NCI-H1417 (cell line): Measurements from ENCODE around the gene TMEM87A.
"Not testable (repeated sequence)": the region's sequence is repeated elsewhere in the genome, so short reads cannot be mapped to it uniquely, and the experiment has no call there.

Experiments used
- DNase-seq, 3 experiments: peaks; one replicate each; lab custom pipeline; 2025; lab: John Stamatoyannopoulos, UW

The TMEM87A gene

DNA sequence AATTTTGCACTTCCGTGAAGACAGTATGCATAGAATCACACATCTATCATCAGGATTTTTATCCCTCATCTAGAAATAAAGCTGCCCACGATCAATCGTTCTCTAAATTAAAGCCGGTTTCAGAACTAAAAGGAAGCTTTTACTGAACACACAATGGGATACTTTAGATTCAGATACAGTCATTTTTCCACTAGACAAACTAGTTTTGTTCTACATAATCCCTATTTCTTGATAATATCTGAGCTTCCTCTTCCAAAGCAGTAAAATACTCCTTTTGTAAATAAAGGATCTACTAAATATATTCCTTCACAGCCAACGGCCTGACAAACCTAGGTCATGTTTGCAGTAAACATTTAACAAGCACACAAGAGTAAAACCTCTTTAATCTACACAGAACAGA lies 2.2 kb downstream of the TMEM87A start:
- DNase-seq = no peak

DNA sequence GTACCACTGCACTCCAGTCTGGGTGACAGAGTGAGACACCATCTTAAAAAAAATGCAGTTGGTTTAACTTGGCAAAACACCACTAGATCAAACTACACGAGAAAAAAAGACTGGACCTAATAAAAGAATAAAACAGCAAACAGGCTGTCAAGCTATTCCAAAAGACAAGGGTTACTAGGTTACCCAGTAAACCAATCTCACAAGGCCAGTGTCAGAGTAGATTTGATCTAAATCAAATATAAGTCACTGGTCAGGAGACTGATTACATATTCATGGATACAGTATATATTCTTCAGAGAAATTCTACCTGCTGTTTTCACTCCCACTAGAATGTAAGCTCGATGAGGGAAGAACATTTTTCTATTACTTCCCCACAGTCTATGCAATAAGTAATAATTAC lies 2.7 kb downstream of the TMEM87A start:
- DNase-seq = no peak

DNA sequence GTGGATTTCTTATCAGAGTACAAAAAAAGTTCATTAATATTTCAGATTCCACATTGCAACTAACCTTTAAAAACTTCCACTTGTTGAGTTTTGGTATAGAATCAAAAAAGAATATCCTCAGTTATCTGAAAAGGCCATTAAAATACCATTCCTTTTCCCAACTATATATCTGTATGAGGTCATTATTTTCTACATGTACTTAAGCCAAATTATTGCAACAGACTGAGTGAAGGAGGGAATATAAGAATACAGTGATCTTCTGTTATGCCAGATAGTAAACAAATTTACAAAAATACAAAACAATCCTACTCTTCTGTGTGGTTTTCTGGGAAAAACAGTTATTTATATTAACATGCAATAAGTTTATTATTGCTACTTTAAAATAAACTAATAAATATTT lies 5.9 kb downstream of the TMEM87A start:
- DNase-seq = no peak

DNA sequence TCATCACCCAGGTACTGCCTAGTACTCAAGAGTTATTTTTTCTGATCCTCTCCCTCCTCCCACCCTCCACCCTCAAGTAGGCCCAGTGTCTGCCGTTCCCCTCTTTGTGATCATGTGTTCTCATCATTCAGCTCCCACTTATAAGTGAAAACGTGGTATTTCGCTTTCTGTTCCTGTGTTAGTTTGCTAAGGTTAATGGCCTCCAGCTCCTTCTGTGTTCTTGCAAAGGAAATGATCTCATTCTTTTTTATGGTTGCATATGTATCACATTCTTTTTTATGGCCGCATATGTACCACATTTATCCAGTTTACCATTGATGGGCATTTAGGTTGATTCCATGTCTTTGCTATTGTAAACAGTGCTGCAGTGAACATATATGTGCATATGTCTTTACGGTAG lies 8.4 kb downstream of the TMEM87A start:
- DNase-seq = no peak

DNA sequence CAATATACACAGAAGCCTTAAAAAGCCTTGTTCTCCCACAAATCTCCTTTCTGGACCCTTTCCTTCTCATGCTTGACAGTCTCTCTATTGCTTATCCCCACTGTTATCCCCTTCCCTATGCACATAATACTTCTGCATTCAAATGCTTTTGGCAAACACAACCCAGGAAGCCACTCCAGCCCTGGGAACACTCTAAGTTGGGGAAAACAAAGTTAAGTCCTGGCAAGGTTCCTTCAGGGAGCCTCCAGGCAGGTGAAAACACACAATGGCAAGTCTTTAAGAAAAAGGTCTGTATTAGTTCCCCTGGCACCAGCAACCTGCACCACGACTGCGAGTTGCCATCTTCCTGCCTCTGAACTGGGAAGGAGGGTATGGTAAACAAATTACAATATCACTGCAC lies 19.9 kb downstream of the TMEM87A start:
- DNase-seq = no peak

DNA sequence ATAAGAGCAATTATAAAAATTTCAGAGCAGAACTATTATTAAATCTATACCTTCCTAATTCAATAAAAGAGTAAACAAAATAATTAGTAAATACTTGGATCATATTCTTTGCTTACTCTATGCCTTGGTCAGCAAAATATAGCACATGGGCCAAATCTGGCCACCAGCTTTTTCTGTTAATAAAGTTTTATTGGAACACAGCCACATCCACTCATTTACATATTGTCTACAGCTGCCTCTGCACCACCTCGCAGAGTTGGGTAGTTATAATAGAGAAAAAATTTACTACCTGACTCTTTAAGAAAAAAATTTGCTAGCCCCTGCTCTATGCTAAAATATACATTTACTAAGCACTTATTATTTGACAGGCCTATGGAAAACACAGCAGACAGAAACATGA lies 32.4 kb downstream of the TMEM87A start:
- no peak for DNase-seq

DNA sequence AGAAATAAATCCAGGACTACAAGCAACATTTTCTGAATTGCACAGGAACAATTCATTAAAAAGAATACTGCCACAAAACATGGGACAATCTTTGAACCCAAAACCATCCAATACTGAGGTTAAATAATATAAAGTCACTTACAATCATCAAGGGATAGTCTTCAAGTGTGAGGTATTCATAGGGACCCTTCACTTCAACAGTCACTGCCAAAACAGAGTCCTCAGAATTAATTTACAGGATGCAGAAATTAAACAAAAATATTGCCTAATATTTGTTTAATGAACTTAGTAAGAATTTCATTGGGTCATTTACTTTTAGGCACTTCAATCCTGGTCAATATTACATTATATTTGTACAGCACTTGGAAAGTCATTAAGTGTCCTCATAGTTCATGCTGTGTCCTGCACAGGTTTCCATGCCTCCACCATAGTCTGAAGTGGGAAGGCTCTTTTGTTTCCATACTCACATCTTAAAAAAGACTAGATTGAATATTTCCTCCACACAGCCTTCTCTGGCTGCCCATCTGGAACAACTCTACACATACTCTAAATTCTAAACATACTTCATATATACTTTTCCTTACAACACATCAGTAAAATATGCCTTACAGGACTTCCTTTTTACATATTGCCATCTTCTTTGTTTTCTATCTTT lies 33.6 kb downstream of the TMEM87A start:
- no peak for DNase-seq

DNA sequence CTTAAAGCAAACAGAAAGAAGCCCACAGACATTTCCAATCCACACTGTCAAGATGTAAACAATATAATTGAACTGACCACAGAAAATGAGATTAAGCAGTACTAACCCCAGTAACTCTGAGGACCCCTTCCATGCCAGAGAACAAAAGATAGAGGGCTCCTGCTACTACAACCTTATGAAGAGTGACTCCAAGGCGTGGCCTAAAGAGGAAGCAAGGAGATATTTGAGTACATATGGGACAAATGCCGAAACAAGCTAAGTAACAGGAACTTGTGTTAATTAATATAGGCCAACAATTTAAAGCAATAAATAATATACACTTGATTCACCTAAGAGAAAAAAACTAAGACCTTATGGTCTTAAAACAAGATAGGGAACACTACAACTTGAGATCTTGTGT lies 40.1 kb downstream of the TMEM87A start:
- DNase-seq = no peak

DNA sequence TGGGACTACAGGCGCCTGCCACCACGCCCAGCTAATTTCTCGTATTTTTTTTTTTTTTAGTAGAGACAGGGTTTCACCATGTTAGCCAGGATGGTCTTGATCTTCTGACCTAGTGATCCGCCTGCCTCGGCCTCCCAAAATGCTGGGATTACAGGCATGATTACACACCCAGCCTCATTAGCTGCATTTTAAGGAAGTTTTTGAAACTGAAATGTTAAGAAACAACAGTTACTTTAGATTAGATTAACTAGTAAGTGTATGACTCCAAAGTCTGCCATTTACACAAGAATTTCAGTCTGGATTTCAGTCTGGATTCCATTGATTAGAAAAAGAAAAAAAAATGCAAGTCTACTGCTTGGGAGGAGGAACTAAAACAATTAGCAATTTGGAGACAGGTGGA lies 40.6 kb downstream of the TMEM87A start:
- no peak for DNase-seq

DNA sequence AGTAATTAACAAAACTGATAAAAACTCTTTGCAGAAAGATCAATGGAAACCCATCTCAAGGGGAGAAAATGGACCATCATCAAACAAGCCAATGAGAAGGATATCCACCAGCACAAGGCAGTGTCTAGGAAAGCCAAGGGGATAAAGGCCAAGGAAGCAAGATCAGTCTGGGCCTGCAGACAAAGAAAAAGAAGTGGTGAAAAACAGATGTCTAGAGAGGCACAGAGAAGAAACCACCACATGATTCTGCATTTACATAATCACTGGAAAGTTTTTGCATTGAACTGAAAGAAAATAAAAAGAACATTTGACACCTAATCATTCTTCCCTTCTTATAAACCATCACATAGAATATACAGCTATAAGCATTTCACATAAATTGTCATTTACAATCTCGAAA lies 42.1 kb downstream of the TMEM87A start:
- DNase-seq = no peak

DNA sequence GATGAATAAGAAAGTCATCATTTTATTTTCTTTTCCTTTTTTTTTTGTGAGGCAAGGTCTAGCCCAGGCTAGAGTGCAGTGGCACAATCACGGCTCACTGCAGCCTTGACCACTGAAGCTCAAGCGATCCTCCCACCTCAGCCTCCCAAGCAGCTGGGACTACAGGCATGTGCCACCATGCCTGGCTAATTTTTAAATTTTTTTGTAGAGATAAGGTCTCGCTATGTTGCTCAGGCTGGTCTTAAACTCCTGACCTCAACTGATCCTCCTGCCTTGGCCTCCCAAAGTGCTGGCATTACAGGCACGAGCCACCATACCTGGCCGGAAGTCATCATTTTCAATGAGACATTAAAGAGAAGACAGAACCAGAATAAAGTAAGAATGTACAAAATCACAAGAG lies 44.3 kb downstream of the TMEM87A start:
- not testable (repeated sequence) for DNase-seq

DNA sequence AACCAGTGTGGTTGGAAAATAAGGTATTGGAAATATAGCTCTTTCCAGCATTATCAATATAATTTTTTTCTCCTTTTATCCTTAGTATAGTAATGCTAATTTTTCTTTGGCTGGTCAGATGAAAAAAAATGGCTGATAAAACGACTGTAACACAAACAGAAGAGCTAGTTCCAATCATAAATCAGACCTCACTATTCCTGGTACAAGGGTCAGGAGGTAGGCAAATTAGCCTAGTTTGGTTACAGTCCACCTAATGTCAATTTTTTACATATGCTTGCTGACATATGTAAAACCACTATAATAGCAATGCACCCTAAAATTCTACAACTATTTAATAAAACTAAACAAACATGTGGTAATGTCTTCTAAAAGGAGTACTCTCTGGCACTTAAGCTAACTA lies 45.2 kb downstream of the TMEM87A start:
- no peak for DNase-seq

DNA sequence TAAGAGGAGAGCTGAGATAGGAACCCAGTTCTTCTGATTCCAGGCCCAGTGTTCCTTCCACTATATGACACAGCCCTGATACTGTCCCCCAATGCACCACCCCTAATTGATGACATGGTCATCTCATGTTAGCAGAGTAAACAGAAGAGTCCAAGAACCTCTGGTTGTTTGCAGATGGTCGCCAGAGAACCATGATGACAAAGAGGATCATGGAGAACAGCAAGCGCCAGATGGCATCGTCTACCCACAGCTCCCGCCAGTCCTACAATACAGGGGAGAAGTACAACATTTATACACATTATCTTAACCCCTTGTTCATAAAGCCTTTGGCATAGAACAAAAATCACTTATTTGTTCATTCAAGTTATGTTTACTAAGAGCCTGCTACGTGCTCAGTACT lies 46.6 kb downstream of the TMEM87A start:
- no peak for DNase-seq

DNA sequence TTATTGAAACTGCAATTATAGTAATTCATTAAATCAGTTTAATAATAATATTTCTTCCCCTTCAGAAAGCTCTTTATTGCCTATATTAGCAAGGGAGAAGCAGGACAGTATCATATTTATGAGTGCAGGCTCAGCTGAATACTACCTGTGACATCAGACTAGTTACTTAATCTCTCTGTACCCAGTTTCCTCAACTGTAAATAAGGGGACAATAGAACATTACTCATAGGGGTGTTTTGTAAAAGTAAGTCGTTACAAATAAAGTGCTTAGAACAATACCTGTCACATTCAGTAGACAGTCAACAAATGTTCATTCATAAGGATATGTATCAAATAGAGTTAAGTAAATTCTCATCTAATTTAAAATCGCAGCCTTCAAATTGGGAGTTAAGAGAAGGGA lies 53.0 kb downstream of the TMEM87A start:
- DNase-seq = no peak

DNA sequence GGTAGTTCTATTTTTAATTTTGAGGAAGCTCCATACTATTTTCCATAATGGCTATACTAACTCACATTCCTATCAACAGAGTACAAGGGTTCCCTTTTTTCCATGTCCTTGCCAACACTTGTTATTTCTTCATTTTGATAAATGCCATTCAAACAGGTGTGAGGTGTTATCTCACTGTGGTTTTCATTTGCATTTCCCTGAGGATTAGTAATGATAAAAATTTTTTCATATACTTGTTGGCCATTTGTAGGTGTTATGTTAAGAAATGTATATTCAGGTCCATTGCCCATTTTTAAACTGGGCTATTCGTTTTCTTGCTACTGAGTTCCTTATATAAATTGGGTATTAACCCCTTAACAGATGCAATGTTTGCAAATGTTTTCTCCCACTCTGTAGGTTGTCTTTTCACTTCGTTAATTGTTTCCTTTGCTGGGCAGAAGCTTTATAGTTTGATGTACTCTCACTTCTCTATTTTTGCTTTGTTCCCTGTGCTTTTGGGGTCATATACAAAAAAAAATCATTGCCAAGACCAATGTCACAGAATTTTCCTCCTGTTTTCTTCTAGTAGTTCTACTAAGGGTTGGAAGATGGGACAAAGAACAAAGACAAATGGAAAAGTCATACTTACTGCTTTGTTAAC lies 54.2 kb downstream of the TMEM87A start:
- no peak for DNase-seq

DNA sequence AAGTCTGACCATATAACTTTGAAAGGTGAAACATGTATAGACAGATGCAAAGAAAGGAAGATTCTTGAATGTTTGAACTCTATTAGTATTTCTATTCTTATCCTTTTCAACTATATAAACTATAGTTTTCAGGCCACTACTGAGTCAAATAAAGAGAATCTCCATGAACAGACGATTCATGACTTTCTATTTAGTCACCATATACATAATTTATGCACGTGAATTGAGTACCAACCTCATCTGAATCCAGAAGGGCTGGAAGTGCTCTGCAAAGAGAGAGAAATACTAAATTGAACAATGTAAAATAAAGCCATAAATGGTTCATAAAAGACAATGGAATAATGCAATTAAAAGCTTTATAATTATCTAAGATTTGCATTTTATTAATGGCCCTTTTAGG lies 55.7 kb downstream of the TMEM87A start:
- no peak for DNase-seq

DNA sequence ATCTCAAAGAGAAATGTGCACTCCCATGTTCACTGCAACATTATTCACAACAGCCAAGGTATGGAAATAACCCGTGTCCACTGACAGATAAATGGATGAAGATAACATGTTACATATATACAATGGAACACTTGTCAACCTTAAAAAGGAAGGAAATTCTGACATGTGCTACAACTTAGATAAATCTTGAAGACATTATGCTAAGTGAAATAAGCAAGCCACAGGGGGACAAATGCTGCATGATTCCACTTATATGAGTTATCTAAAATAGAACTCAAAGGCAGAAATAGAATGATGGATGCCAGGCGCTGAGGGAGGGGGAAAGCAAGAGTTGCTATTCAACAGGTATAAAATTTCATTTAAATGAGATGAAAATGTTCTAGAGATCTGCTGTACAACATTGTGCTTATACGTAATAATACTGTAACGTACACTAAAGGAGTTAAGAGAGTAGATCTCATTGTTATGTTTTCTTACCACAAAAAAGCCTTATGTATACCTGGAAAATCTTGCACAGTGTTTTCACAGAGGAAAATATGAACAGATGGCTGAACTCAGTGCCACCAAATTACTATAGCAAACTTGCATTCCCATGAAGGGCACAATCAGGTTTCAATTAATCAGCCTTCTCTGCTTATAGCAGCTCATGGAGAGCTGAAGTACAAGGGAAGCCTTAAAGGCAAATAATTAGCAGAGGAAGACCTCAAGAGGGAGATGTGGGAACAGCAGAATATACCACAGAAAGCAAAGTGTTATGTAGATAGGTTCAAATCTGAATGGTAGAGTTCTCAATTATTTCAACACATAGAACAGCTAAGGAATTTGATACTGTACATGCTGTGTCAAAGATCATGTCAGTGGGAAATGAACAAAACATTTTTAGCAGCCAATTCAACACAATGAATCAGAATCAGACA lies 57.1 kb downstream of the TMEM87A start:
- DNase-seq = no peak

DNA sequence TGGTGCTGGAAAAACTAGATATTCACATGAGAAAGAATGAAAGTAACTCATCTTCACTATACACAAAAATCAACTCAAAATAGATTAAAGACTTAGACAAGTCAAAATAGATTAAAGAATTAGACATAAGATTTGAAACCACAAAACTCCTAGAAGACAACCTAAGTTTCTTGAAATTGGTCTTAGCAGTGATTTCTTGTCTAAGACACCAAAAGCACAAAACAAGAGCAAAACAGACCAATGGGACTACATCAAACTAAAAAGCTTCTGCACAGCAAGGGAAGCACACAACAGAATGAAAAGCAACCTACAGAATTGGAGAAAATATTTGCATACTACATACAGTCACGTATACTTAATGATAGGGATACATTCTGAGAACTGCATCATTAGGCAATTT lies 58.6 kb downstream of the TMEM87A start:
- no peak for DNase-seq

DNA sequence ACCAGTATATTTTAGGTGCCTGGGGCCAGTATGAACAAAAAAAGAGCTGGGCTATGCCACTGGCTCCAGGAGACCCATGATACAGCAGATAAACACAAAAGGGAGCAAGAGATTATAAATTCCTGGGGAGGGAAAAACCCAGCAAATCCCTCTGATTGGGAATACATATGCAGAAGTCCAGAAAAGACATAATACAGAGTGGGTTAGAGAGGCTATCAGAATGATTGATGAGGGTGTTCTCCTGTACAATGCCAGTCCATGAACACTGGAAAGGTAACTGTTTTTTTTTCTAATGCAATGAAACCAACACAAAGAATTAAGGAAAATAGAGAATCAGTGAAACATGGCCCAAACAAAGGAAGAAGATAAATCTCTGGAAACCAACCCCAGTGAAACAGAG lies 59.7 kb downstream of the TMEM87A start:
- DNase-seq = no peak

DNA sequence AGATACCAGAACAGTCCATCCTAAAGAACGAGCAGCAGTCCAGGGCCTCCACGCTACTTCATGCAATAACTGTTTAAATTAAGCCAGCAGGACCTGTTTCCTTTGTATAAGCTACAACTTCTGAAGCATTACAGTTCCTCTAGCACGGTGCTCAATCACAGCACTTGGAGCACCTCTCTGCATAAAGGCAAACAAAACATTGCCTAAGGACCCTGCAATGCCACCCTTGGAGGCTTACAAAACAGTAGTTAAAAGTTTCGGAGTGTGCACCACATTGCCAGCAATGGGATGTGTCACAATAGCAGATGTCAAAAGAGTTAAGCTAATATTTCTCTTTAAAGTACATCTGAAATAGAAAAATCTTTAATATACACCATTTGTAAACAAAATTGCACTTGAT lies 62.5 kb downstream of the TMEM87A start:
- DNase-seq = no peak

DNA sequence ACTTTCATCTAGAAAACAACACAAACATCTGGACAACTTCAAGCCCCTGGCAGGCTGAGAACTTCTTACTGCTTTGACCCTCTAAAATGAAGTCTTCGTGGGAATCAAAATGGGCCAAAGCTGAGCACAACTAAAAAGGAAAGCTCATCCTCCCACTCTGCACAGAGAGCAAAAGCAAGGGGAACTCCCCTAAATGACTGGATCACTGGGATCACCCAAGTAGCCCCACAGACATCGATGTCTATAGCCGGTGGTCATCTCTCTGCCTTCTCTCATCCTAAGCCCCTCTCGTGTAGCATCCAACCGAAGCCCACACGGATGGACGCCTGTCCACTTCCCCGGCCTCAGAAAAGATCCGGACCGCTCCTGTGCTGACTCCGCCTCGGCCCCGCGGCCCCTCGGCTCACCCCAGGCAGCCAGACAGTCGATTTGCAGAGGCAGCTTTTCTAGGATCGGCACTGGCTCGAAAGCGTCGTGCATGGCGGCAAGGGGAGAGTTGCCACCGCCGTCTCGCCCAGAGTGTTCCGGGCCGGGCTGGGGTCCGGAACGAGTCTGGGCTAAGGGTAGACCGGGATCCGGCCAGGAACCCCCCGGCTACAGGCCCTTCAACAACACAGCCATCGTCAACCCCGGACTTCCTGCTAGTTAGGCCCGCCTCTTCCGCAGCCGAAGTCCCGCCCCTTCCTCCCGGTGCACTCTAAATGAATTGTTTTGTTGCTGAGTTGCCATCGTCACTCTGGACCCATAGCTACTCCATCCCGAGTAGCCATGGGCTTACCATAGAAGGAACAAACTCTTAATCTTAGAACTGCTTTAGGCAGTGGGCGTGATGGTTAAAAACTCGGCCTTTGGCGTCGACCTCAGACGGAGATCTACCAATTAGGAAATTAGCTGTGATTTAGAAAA lies 65.3 kb downstream of the TMEM87A start, which contains the start of gene VPS39:
TSS of gene VPS39 (minus strand) at position 631 of the 906 bp plus-strand sequence. CDS start at position 480, 151 bp downstream.
- peak; percentile 69 to 82 (median 72) for DNase-seq

DNA sequence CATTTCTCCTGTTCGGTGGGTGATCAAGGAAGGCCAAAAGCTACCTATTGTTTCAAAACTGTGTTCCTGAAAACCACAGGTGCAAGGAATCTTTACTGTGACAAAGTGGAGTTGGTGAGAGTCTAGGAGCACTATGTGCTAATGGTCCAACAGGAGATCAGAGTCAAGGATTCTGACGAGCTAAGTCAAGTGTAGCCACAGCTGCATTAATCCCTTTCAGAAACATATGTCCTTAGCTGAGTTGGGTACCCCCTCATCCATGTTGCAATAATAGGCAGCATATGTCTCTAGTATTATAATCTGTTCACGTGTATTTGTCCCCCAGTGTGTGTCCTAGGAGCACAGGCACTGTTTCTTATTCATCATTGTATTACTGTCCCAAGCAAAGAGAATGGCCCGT lies 66.8 kb downstream of the TMEM87A start:
- no peak for DNase-seq
